ENCODE results near the gene CBS. TPM values are rescaled to one million over a fixed set of nuclear protein-coding genes. Genes with fewer than 3 reads are reported as not detected.

The CBS gene
- total RNA-seq, 1 donor from 2014 or later: 56.9 TPM

- H3K79me2 ChIP-seq (ENCODE audit: low read depth): no peaks in the 10 kb centered on the region
- H3K36me3 Mint-ChIP-seq: peaks cover 15% of the 10 kb centered on the region
- H2AFZ ChIP-seq (replicated peaks): no peak overlapping the region
- H3K4me3 Mint-ChIP-seq: no peak overlapping the region
- DNase-seq (ENCODE audit: low spot score): no peak
- H3K27me3 Mint-ChIP-seq (ENCODE audit: insufficient read depth, low read depth): no peaks in the 10 kb centered on the region
- no peak overlapping the region for H3K4me2 ChIP-seq
- no peaks in the 10 kb centered on the region for H3K27me3 ChIP-seq
- H3K9me3 ChIP-seq (ENCODE audit: low read depth): no peaks in the 10 kb centered on the region
- H3K9me3 Mint-ChIP-seq: no peaks in the 10 kb centered on the region
- peaks cover 6% of the 10 kb centered on the region for H3K4me1 Mint-ChIP-seq
- TF ChIP-seq EZH2phosphoT487 (IDR thresholded peaks at IDR 0.05) (no peak), EZH2 (IDR thresholded peaks at IDR 0.05) (no peak), CTCF (IDR thresholded peaks at IDR 0.05) (no peak)
- peak overlapping the region; percentile 65 for H3K27ac Mint-ChIP-seq
- H4K20me1 ChIP-seq (ENCODE audit: low read depth): no peaks in the 10 kb centered on the region
- H3K36me3 ChIP-seq: no peaks in the 10 kb centered on the region
- no peaks in the 10 kb centered on the region for H3F3A ChIP-seq (ENCODE audit: low read depth)
- no peak overlapping the region for H3K4me3 ChIP-seq
- H3K9ac ChIP-seq: no peak overlapping the region
- H3K4me1 ChIP-seq: no peaks in the 10 kb centered on the region
- H3K27ac ChIP-seq: no peak overlapping the region
Observed at GRCh38 chr21:43021756-43022600, 53.7 kb downstream of the CBS start.

- H3K9ac ChIP-seq: no peak overlapping the region
- Mint-ChIP-seq H3K27ac (no peak overlapping the region), H3K4me1 (peaks cover 6% of the 10 kb centered on the region)
Observed at GRCh38 chr21:43021191-43021590, 54.4 kb downstream of the CBS start.

GRCh38 chr21:43020771-43021170, 54.9 kb downstream of the CBS start:
- H4K20me1 ChIP-seq (ENCODE audit: low read depth): no peaks in the 10 kb centered on the region
- no peak overlapping the region for H3K4me3 ChIP-seq
- H3K27ac ChIP-seq: no peak overlapping the region
- no peaks in the 10 kb centered on the region for H3K36me3 ChIP-seq
- H3K9me3 ChIP-seq (ENCODE audit: low read depth): no peaks in the 10 kb centered on the region
- H3K9me3 Mint-ChIP-seq: no peaks in the 10 kb centered on the region
- no peak overlapping the region for H3K9ac ChIP-seq
- H3K4me3 Mint-ChIP-seq: no peak overlapping the region
- no peak overlapping the region for H2AFZ ChIP-seq (replicated peaks)
- H3K27me3 ChIP-seq: no peaks in the 10 kb centered on the region
- no peak overlapping the region for H3K4me2 ChIP-seq
- no peak for DNase-seq (ENCODE audit: low spot score)
- H3K4me1 Mint-ChIP-seq: peaks cover 6% of the 10 kb centered on the region
- TF ChIP-seq CTCF (IDR thresholded peaks at IDR 0.05) (no peak), EZH2phosphoT487 (IDR thresholded peaks at IDR 0.05) (no peak), EZH2 (IDR thresholded peaks at IDR 0.05) (no peak)
- no peaks in the 10 kb centered on the region for H3K79me2 ChIP-seq (ENCODE audit: low read depth)
- H3K27me3 Mint-ChIP-seq (ENCODE audit: insufficient read depth, low read depth): no peaks in the 10 kb centered on the region
- no peak overlapping the region for H3K27ac Mint-ChIP-seq
- H3K4me1 ChIP-seq: no peaks in the 10 kb centered on the region
- no peaks in the 10 kb centered on the region for H3F3A ChIP-seq (ENCODE audit: low read depth)
- H3K36me3 Mint-ChIP-seq: peaks cover 15% of the 10 kb centered on the region

More at GRCh38 chr21:43021191-43021590, 54.4 kb downstream of the CBS start:
- Mint-ChIP-seq H3K9me3 (no peaks in the 10 kb centered on the region), H3K4me3 (no peak overlapping the region), H3K36me3 (peaks cover 15% of the 10 kb centered on the region), H3K27me3 (ENCODE audit: insufficient read depth, low read depth) (no peaks in the 10 kb centered on the region)
- no peaks in the 10 kb centered on the region for H3K9me3 ChIP-seq (ENCODE audit: low read depth)
- H3F3A ChIP-seq (ENCODE audit: low read depth): no peaks in the 10 kb centered on the region
- no peaks in the 10 kb centered on the region for H3K4me1 ChIP-seq
- H2AFZ ChIP-seq (replicated peaks): no peak overlapping the region
- H4K20me1 ChIP-seq (ENCODE audit: low read depth): no peaks in the 10 kb centered on the region
- no peak overlapping the region for H3K4me3 ChIP-seq
- no peaks in the 10 kb centered on the region for H3K36me3 ChIP-seq
- DNase-seq (ENCODE audit: low spot score): no peak
- no peak overlapping the region for H3K4me2 ChIP-seq
- H3K27ac ChIP-seq: no peak overlapping the region
- TF ChIP-seq EZH2 (IDR thresholded peaks at IDR 0.05) (no peak), CTCF (IDR thresholded peaks at IDR 0.05) (no peak), EZH2phosphoT487 (IDR thresholded peaks at IDR 0.05) (no peak)
- no peaks in the 10 kb centered on the region for H3K79me2 ChIP-seq (ENCODE audit: low read depth)
- H3K27me3 ChIP-seq: no peaks in the 10 kb centered on the region

Data from neural progenitor cell (in vitro differentiated cells).